ENCODE results near the gene ATP1B3.

DNA sequence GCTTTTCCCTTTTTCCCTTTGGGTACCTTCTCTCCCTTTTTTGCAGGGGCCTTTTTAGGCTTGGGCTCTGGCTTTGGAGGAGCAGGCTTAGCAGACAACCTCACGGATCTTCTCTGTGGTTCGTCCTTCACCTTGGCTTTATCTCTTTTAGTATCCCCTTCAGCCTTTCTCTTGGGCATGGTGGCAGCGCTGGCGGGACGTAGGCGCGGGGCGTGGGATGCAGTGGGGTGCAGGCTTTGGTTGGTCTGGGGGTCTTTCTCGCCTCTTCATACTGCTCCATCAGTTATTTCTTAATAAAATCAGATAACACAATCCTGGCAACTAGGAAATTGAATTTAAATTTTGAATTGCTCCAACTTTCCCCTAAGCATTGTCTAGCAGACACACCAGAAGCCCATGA, 11.3 kb upstream of the ATP1B3 start:
- TF ChIP-seq, protein P1, sequence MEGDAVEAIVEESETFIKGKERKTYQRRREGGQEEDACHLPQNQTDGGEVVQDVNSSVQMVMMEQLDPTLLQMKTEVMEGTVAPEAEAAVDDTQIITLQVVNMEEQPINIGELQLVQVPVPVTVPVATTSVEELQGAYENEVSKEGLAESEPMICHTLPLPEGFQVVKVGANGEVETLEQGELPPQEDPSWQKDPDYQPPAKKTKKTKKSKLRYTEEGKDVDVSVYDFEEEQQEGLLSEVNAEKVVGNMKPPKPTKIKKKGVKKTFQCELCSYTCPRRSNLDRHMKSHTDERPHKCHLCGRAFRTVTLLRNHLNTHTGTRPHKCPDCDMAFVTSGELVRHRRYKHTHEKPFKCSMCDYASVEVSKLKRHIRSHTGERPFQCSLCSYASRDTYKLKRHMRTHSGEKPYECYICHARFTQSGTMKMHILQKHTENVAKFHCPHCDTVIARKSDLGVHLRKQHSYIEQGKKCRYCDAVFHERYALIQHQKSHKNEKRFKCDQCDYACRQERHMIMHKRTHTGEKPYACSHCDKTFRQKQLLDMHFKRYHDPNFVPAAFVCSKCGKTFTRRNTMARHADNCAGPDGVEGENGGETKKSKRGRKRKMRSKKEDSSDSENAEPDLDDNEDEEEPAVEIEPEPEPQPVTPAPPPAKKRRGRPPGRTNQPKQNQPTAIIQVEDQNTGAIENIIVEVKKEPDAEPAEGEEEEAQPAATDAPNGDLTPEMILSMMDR (IDR thresholded peaks at IDR 0.05; ENCODE audit: poor library complexity): no peak
- no peak for TF ChIP-seq EZH2phosphoT487 (IDR thresholded peaks at IDR 0.05; ENCODE audit: low read depth, severe bottlenecking, unreplicated experiment)

All from hepatocyte (in vitro differentiated cells).